ENCODE results near the gene C12orf75.

Gene C12orf75

GRCh38 chr12:105289114-105289904 lies 41.2 kb upstream of the C12orf75 start:
- TF ChIP-seq POLR2AphosphoS5 (IDR thresholded peaks at IDR 0.05; ENCODE audit: low read depth, low read length) (no peak), FOXP2 (optimal IDR thresholded peaks at IDR 0.05; ENCODE audit: borderline replicate concordance, extremely low read depth, extremely low read length, insufficient read depth) (no peak), TAF1 (IDR thresholded peaks at IDR 0.05; ENCODE audit: borderline replicate concordance, insufficient read depth, low read length) (no peak), SIN3A (IDR thresholded peaks at IDR 0.05; ENCODE audit: borderline replicate concordance, insufficient read depth, low read length) (no peak), REST (IDR thresholded peaks at IDR 0.05; ENCODE audit: insufficient read depth in 1 of 2, low read depth in 2 of 2, low read length in 2 of 2) (no peak)

- TF ChIP-seq TAF1 (IDR thresholded peaks at IDR 0.05; ENCODE audit: borderline replicate concordance, insufficient read depth, low read length) (no peak), SIN3A (IDR thresholded peaks at IDR 0.05; ENCODE audit: borderline replicate concordance, insufficient read depth, low read length) (no peak), POLR2AphosphoS5 (IDR thresholded peaks at IDR 0.05; ENCODE audit: low read depth, low read length) (no peak), REST (IDR thresholded peaks at IDR 0.05; ENCODE audit: insufficient read depth in 1 of 2, low read depth in 2 of 2, low read length in 2 of 2) (no peak), FOXP2 (optimal IDR thresholded peaks at IDR 0.05; ENCODE audit: borderline replicate concordance, extremely low read depth, extremely low read length, insufficient read depth) (no peak)
These were observed 39.0 kb upstream of the C12orf75 start for GRCh38 chr12:105291531-105291930.

GRCh38 chr12:105292705-105293104 lies 37.8 kb upstream of the C12orf75 start:
- TF ChIP-seq TAF1 (IDR thresholded peaks at IDR 0.05; ENCODE audit: borderline replicate concordance, insufficient read depth, low read length) (no peak), POLR2AphosphoS5 (IDR thresholded peaks at IDR 0.05; ENCODE audit: low read depth, low read length) (no peak), FOXP2 (optimal IDR thresholded peaks at IDR 0.05; ENCODE audit: borderline replicate concordance, extremely low read depth, extremely low read length, insufficient read depth) (no peak), REST (IDR thresholded peaks at IDR 0.05; ENCODE audit: insufficient read depth in 1 of 2, low read depth in 2 of 2, low read length in 2 of 2) (no peak), SIN3A (IDR thresholded peaks at IDR 0.05; ENCODE audit: borderline replicate concordance, insufficient read depth, low read length) (no peak)

GRCh38 chr12:105293187-105293586 lies 37.3 kb upstream of the C12orf75 start:
- TF ChIP-seq TAF1 (IDR thresholded peaks at IDR 0.05; ENCODE audit: borderline replicate concordance, insufficient read depth, low read length), result no peak
- TF ChIP-seq REST (IDR thresholded peaks at IDR 0.05; ENCODE audit: insufficient read depth in 1 of 2, low read depth in 2 of 2, low read length in 2 of 2), result no peak
- TF ChIP-seq SIN3A (IDR thresholded peaks at IDR 0.05; ENCODE audit: borderline replicate concordance, insufficient read depth, low read length), result no peak
- no peak for TF ChIP-seq POLR2AphosphoS5 (IDR thresholded peaks at IDR 0.05; ENCODE audit: low read depth, low read length)
- TF ChIP-seq FOXP2 (optimal IDR thresholded peaks at IDR 0.05; ENCODE audit: borderline replicate concordance, extremely low read depth, extremely low read length, insufficient read depth), result no peak

All from PFSK-1 (cell line).